Sigmoid colon (tissue), 7 donors: ENCODE results near the gene NSFL1C. TPM values are rescaled to one million over a fixed set of nuclear protein-coding genes. Genes with fewer than 3 reads are reported as not detected.

ENCODE experiments used
- DNase-seq: peaks from one replicate; pipeline ENCODE4 v3.0.0-alpha.2; 2019
- H3K27ac ChIP-seq, 4 donors: fragments of 200-600 bp; sonication (generic); one replicate each; pipeline ENCODE4 v1.5.1; 2016 to 2019; ENCODE audit warnings: mild to moderate bottlenecking in 1 of 4
- H3K27me3 ChIP-seq, 3 donors: fragments of 200-600 bp; sonication (generic); one replicate each; pipeline ENCODE4 v1.5.1; 2019; ENCODE audit warnings: mild to moderate bottlenecking in 1 of 3
- H3K36me3 ChIP-seq, 4 donors: fragments of 200-600 bp; sonication (generic); one replicate each; pipeline ENCODE4 v1.5.1; 2016 to 2019
- H3K4me1 ChIP-seq, 4 donors: fragments of 200-600 bp; sonication (generic); one replicate each; pipeline ENCODE4 v1.5.1; 2017 to 2019
- H3K4me3 ChIP-seq, 4 donors: fragments of 200-600 bp; sonication (generic); one replicate each; pipeline ENCODE4 v1.5.1; 2017 to 2019; ENCODE audit warnings: mild to moderate bottlenecking in 2 of 4, moderate library complexity in 1 of 4
- H3K9me3 ChIP-seq, 4 donors: fragments of 200-600 bp in 3 of 4; sonication (generic) in 3 of 4; one replicate each; pipeline versions ENCODE4 v1.5.1 to v1.6.1; 2013 to 2019
- CTCF ChIP-seq, 4 experiments: fragments of 450-650 bp in 3 of 4; fragments of 200-600 bp in 1 of 4; IDR thresholded peaks; one replicate each; pipeline ENCODE4 v1.5.1; 2016 to 2019; ENCODE audit warnings: antibody characterized with exemption in 4 of 4, mild to moderate bottlenecking in 3 of 4, moderate library complexity in 2 of 4
- EP300 ChIP-seq, 4 donors: sonication (generic); formaldehyde crosslinking; IDR thresholded peaks; one replicate each; pipeline ENCODE4 v1.6.1; 2017; ENCODE audit warnings: antibody characterized with exemption in 4 of 4
- POLR2A ChIP-seq, 2 donors: fragments of 450-650 bp; IDR thresholded peaks; one replicate each; pipeline ENCODE4 v1.6.1; 2016; ENCODE audit warnings: antibody characterized with exemption in 2 of 2, mild to moderate bottlenecking in 2 of 2, moderate library complexity in 2 of 2
- POLR2AphosphoS5 ChIP-seq, 4 donors: sonication (generic); formaldehyde crosslinking; IDR thresholded peaks; one replicate each; pipeline ENCODE4 v1.6.1; 2017; ENCODE audit warnings: antibody characterized with exemption in 4 of 4
- WGBS, 2 donors: extraction: QIAGEN DNeasy Blood & Tissue Kit; methylation state at CpG; one replicate each; pipeline ENCODE4 v1.1.7; 2013; 5-methylcytosine and 5-hydroxymethylcytosine counted together
- intact Hi-C: fragments of 100-400 bp; cut with DNase I; formaldehyde crosslinking; loops from one replicate; pipeline ENCODE4 v1.15.1; 2023
- polyA plus RNA-seq, 3 donors: library from polyadenylated mRNA; stranded (reverse); fragments of 200-250 nt; gene quantifications; one replicate each; pipeline ENCODE4 v1.2.3, GENCODE V29; 2013
- total RNA-seq, 4 donors: library from RNA; depleted of rRNA; stranded (reverse); fragments of >200 nt; gene quantifications; one replicate each; pipeline ENCODE4 v1.1.0, GENCODE V29; 2016
- donor health status: healthy with polysubstance abuse.
- donor health status: Bipolar disorder and iron deficiency.
- donor health status: healthy.

NSFL1C gene
- total and polyA plus RNA-seq, 7 donors = 33.5 to 61.9 (median 46.5) TPM

- no peak overlapping the region for H3K27ac ChIP-seq
- no peak for DNase-seq
- intact Hi-C loops = no loop called here
- H3K27me3 ChIP-seq = peaks cover 0 to 5% (median 4%) of the 10 kb centered on the region in 3 donors
- H3K36me3 ChIP-seq = no peaks in the 10 kb centered on the region
- H3K9me3 ChIP-seq = no peaks in the 10 kb centered on the region
- no peak for TF ChIP-seq POLR2A (IDR thresholded peaks at IDR 0.05)
- TF ChIP-seq POLR2AphosphoS5 (IDR thresholded peaks at IDR 0.05) = no peak
- no peak for TF ChIP-seq EP300 (IDR thresholded peaks at IDR 0.05)
- TF ChIP-seq CTCF (IDR thresholded peaks at IDR 0.05) = no peak
- H3K4me1 ChIP-seq = peaks cover 0 to 5% (median 0%) of the 10 kb centered on the region in 4 donors
- H3K4me3 ChIP-seq = no peak overlapping the region
- 45 to 62% methylated on average over 3 of the region's 3 CpGs for WGBS, 2 donors
Measured at GRCh38 chr20:1427457-1428054, 39.1 kb downstream of the NSFL1C start.

- DNase-seq = no peak
- Histone ChIP-seq H3K36me3 (no peaks in the 10 kb centered on the region), H3K4me1 (peaks cover 0 to 5% (median 0%) of the 10 kb centered on the region in 4 donors), H3K4me3 (no peak overlapping the region), H3K9me3 (no peaks in the 10 kb centered on the region), H3K27ac (no peak overlapping the region), H3K27me3 (peaks cover 0 to 13% (median 7%) of the 10 kb centered on the region in 3 donors)
- TF ChIP-seq CTCF (IDR thresholded peaks at IDR 0.05) (no peak), EP300 (IDR thresholded peaks at IDR 0.05) (no peak), POLR2A (IDR thresholded peaks at IDR 0.05) (no peak), POLR2AphosphoS5 (IDR thresholded peaks at IDR 0.05) (no peak)
- intact Hi-C loops = no loop called here
- WGBS, 2 donors = 66 to 72% methylated on average over 4 of the region's 4 CpGs
Measured at GRCh38 chr20:1426231-1426849, 40.3 kb downstream of the NSFL1C start.

- WGBS, 2 donors = 66 to 86% methylated on average over 1 of the region's 1 CpG
- TF ChIP-seq EP300 (IDR thresholded peaks at IDR 0.05) (no peak), CTCF (IDR thresholded peaks at IDR 0.05) (no peak), POLR2A (IDR thresholded peaks at IDR 0.05) (no peak), POLR2AphosphoS5 (IDR thresholded peaks at IDR 0.05) (no peak)
- no peak overlapping the region for H3K4me3 ChIP-seq
- intact Hi-C loops = no loop called here
- no peak for DNase-seq
- peaks cover 0 to 13% (median 7%) of the 10 kb centered on the region in 3 donors for H3K27me3 ChIP-seq
- no peak overlapping the region for H3K27ac ChIP-seq
- no peaks in the 10 kb centered on the region for H3K4me1 ChIP-seq
- no peaks in the 10 kb centered on the region for H3K36me3 ChIP-seq
- H3K9me3 ChIP-seq = peaks cover 0 to 4% (median 0%) of the 10 kb centered on the region in 4 donors
Measured at GRCh38 chr20:1424336-1424735, 42.3 kb downstream of the NSFL1C start.

GRCh38 chr20:1423625-1424106 is 43.0 kb downstream of the NSFL1C start:
- H3K4me3 ChIP-seq = no peak overlapping the region
- H3K9me3 ChIP-seq = peaks cover 0 to 4% (median 0%) of the 10 kb centered on the region in 4 donors
- intact Hi-C loops = no loop called here
- H3K27me3 ChIP-seq = peaks cover 0 to 13% (median 7%) of the 10 kb centered on the region in 3 donors
- TF ChIP-seq CTCF (IDR thresholded peaks at IDR 0.05) = no peak
- TF ChIP-seq POLR2AphosphoS5 (IDR thresholded peaks at IDR 0.05) = no peak
- TF ChIP-seq EP300 (IDR thresholded peaks at IDR 0.05) = no peak
- TF ChIP-seq POLR2A (IDR thresholded peaks at IDR 0.05) = no peak
- H3K36me3 ChIP-seq = no peaks in the 10 kb centered on the region
- H3K4me1 ChIP-seq = no peaks in the 10 kb centered on the region
- 24 to 54% methylated on average over 7 of the region's 7 CpGs for WGBS, 2 donors
- no peak overlapping the region for H3K27ac ChIP-seq
- DNase-seq = no peak
